ENCODE results near the gene SLC9A2.

DNA sequence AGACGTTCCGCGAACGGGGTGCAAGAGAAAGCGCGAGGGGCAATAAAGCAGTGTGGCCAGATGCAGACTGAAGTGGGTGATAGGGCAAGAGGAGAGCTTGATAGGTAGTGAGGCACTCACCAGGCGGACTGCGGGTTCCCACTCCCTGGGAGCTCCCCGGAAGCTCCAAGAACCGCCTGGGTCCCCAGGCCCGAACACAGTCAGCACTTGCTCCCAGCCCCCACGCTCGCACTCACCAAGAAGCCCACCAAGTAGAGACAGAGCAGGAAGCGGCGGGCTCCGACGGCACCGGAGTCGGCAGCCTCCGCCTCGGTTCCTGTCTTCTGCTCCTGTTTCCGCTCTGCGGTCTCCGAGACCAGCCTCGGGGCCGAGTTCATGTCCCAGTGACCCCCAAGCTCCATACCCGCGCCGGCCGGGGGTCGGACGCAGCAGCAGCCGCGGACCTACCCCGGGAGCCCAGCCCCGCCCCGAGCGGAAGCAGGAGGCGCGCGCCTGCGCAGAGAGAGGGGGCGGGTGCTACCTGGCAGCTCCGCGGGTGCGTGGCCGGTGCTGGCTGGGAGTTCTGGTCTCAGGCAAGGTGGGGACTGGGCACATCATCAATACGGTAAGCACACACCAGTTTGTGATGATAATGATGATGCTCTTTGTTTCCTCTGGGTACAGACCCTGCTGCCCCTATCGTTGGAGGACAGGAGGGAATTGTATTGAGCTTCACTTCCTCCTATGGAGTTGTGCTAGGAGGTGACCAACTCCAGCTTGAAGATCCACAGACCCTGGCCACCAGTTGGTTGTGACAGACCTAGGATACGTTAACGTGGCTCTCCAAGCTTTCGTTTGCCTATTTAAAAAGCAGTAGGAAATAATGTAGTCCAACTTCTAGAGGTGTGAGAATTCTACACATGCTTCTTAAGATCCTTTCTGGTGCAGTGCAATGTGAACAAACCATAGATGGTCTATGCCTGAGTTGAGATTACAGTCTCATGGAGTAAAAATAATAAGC, 117.4 kb downstream of the SLC9A2 start:
- TF ChIP-seq, protein P1, sequence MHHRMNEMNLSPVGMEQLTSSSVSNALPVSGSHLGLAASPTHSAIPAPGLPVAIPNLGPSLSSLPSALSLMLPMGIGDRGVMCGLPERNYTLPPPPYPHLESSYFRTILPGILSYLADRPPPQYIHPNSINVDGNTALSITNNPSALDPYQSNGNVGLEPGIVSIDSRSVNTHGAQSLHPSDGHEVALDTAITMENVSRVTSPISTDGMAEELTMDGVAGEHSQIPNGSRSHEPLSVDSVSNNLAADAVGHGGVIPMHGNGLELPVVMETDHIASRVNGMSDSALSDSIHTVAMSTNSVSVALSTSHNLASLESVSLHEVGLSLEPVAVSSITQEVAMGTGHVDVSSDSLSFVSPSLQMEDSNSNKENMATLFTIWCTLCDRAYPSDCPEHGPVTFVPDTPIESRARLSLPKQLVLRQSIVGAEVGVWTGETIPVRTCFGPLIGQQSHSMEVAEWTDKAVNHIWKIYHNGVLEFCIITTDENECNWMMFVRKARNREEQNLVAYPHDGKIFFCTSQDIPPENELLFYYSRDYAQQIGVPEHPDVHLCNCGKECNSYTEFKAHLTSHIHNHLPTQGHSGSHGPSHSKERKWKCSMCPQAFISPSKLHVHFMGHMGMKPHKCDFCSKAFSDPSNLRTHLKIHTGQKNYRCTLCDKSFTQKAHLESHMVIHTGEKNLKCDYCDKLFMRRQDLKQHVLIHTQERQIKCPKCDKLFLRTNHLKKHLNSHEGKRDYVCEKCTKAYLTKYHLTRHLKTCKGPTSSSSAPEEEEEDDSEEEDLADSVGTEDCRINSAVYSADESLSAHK (CRISPR knock-in tag; IDR thresholded peaks at IDR 0.05; ENCODE audit: borderline replicate concordance) = no peak
- TF ChIP-seq MED8 (CRISPR knock-in tag; IDR thresholded peaks at IDR 0.05; ENCODE audit: insufficient replicate concordance) (peak; percentile 74), TFE3 (CRISPR knock-in tag; IDR thresholded peaks at IDR 0.05) (peak; percentile 34; the same call in 1 of the 2 replicates), NFATC3 (CRISPR knock-in tag; IDR thresholded peaks at IDR 0.05) (no peak), ZBTB26 (CRISPR knock-in tag; IDR thresholded peaks at IDR 0.05; ENCODE audit: borderline replicate concordance) (peak; percentile 55; the same call in 1 of the 2 replicates), RFXAP (CRISPR knock-in tag; IDR thresholded peaks at IDR 0.05; ENCODE audit: borderline replicate concordance) (no peak), ZFX (CRISPR knock-in tag; IDR thresholded peaks at IDR 0.05; ENCODE audit: low read depth) (peak; percentile 74), EP300 (IDR thresholded peaks at IDR 0.05; ENCODE audit: low read depth in 2 of 2, low read length in 2 of 2) (no peak), EP300 (CRISPR knock-in tag; IDR thresholded peaks at IDR 0.05; ENCODE audit: borderline replicate concordance) (no peak; the same call in 1 of the 2 replicates), YY1 (IDR thresholded peaks at IDR 0.05; ENCODE audit: insufficient read depth, insufficient replicate concordance, low read depth, low read length) (peak; percentile 48), KDM3A (CRISPR knock-in tag; IDR thresholded peaks at IDR 0.05; ENCODE audit: low read depth) (peak; percentile 89; the same call in 1 of the 2 replicates), KAT2B (IDR thresholded peaks at IDR 0.05; ENCODE audit: borderline replicate concordance, low read depth, low read length) (no peak)
- TF ChIP-seq, protein P2, sequence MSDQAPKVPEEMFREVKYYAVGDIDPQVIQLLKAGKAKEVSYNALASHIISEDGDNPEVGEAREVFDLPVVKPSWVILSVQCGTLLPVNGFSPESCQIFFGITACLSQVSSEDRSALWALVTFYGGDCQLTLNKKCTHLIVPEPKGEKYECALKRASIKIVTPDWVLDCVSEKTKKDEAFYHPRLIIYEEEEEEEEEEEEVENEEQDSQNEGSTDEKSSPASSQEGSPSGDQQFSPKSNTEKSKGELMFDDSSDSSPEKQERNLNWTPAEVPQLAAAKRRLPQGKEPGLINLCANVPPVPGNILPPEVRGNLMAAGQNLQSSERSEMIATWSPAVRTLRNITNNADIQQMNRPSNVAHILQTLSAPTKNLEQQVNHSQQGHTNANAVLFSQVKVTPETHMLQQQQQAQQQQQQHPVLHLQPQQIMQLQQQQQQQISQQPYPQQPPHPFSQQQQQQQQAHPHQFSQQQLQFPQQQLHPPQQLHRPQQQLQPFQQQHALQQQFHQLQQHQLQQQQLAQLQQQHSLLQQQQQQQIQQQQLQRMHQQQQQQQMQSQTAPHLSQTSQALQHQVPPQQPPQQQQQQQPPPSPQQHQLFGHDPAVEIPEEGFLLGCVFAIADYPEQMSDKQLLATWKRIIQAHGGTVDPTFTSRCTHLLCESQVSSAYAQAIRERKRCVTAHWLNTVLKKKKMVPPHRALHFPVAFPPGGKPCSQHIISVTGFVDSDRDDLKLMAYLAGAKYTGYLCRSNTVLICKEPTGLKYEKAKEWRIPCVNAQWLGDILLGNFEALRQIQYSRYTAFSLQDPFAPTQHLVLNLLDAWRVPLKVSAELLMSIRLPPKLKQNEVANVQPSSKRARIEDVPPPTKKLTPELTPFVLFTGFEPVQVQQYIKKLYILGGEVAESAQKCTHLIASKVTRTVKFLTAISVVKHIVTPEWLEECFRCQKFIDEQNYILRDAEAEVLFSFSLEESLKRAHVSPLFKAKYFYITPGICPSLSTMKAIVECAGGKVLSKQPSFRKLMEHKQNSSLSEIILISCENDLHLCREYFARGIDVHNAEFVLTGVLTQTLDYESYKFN (CRISPR knock-in tag; conservative IDR thresholded peaks at IDR 0.05) = peak; percentile 29; the same call in 1 of the 2 replicates

All from HepG2 (cell line).